Ishikawa (cell line): ENCODE results near the gene ADGRL3.

ENCODE experiments used
- CEBPB ChIP-seq: IDR thresholded peaks from 2 replicates; pipeline ENCODE4 v1.6.1; 2012
- CREB1 ChIP-seq: IDR thresholded peaks from 2 replicates; pipeline ENCODE4 v1.6.1; 2012; ENCODE audit warnings: low read depth
- TF ChIP-seq, protein P1 (sequence below): IDR thresholded peaks from 2 replicates; pipeline ENCODE4 v1.6.1; 2012; ENCODE audit warnings: low read depth, mild to moderate bottlenecking

GRCh38 chr4:61785761-61786160, 585.6 kb downstream of the ADGRL3 start:
- TF ChIP-seq, protein P1, sequence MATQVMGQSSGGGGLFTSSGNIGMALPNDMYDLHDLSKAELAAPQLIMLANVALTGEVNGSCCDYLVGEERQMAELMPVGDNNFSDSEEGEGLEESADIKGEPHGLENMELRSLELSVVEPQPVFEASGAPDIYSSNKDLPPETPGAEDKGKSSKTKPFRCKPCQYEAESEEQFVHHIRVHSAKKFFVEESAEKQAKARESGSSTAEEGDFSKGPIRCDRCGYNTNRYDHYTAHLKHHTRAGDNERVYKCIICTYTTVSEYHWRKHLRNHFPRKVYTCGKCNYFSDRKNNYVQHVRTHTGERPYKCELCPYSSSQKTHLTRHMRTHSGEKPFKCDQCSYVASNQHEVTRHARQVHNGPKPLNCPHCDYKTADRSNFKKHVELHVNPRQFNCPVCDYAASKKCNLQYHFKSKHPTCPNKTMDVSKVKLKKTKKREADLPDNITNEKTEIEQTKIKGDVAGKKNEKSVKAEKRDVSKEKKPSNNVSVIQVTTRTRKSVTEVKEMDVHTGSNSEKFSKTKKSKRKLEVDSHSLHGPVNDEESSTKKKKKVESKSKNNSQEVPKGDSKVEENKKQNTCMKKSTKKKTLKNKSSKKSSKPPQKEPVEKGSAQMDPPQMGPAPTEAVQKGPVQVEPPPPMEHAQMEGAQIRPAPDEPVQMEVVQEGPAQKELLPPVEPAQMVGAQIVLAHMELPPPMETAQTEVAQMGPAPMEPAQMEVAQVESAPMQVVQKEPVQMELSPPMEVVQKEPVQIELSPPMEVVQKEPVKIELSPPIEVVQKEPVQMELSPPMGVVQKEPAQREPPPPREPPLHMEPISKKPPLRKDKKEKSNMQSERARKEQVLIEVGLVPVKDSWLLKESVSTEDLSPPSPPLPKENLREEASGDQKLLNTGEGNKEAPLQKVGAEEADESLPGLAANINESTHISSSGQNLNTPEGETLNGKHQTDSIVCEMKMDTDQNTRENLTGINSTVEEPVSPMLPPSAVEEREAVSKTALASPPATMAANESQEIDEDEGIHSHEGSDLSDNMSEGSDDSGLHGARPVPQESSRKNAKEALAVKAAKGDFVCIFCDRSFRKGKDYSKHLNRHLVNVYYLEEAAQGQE: no peak
- TF ChIP-seq CREB1 (no peak), CEBPB (no peak)
